Peyer's patch (tissue), 4 donors: ENCODE results near the gene KCNQ1. TPM values are rescaled to one million over a fixed set of nuclear protein-coding genes. Genes with fewer than 3 reads are reported as not detected.

Experiments used
- DNase-seq, 3 donors: peaks; one replicate each; pipeline ENCODE4 v3.0.0-alpha.2; 2017 to 2019
- H3K27ac ChIP-seq, 4 donors: fragments of 200-600 bp; sonication (generic); one replicate each; pipeline ENCODE4 v1.5.1; 2016 to 2019
- H3K27me3 ChIP-seq, 2 donors: fragments of 200-600 bp; sonication (generic); one replicate each; pipeline ENCODE4 v1.5.1; 2019
- H3K36me3 ChIP-seq, 3 donors: fragments of 200-600 bp; sonication (generic); one replicate each; pipeline ENCODE4 v1.5.1; 2016 to 2019
- H3K4me1 ChIP-seq, 4 donors: fragments of 200-600 bp; sonication (generic); one replicate each; pipeline ENCODE4 v1.5.1; 2016 to 2019
- H3K4me3 ChIP-seq, 4 donors: fragments of 200-600 bp; sonication (generic); 1 replicate in 3 of 4; 2 replicates in 1 of 4; pipeline ENCODE4 v1.5.1; 2016 to 2019; ENCODE audit warnings: mild to moderate bottlenecking in 1 of 4
- H3K9me3 ChIP-seq, 4 donors: fragments of 200-600 bp; sonication (generic); one replicate each; pipeline ENCODE4 v1.5.1; 2016 to 2019; ENCODE audit warnings: mild to moderate bottlenecking in 1 of 4
- CTCF ChIP-seq, 6 experiments: fragments of 450-650 bp in 4 of 6; fragments of 200-600 bp in 2 of 6; sonication (generic) in 1 of 6; IDR thresholded peaks; one replicate each; pipeline ENCODE4 v1.5.1; 2017 to 2019; ENCODE audit warnings: antibody characterized with exemption in 6 of 6, mild to moderate bottlenecking in 3 of 6, moderate library complexity in 1 of 6
- POLR2A ChIP-seq, 2 donors: fragments of 450-650 bp; IDR thresholded peaks; one replicate each; pipeline ENCODE4 v1.5.1; 2017; ENCODE audit warnings: antibody characterized with exemption in 2 of 2, mild to moderate bottlenecking in 2 of 2, moderate library complexity in 2 of 2
- total RNA-seq, 4 donors: library from RNA; depleted of rRNA; stranded (reverse); fragments of >200 nt; gene quantifications; one replicate each; pipeline ENCODE4 v1.1.0, GENCODE V29; 2016

Gene KCNQ1
- total RNA-seq, 4 donors from 2014 or later: 50.6 to 66.4 (median 54.2) TPM

DNA sequence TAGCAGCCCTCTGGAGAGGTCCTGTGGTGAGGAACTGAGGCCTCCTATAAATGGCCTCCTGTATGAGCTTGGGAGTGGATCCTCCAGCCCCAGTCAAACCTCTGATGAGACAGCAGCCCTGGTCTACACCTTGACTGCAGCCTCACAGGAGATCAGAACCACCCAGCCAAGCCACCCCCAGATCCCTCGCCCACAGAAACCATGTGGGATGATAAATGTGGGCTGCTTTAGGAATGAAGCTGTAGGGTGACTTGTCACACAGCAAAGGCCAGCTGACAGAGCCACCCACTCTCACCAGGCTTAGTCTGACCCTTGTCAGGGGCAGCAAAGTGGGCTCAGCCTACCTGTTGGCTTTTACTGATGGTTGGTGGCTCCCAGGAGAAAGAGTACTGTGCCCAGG is 261.5 kb downstream of the KCNQ1 start:
- no peak overlapping the region for H3K27ac ChIP-seq
- H3K36me3 ChIP-seq: no peaks in the 10 kb centered on the region
- no peak overlapping the region for H3K4me3 ChIP-seq
- TF ChIP-seq POLR2A (IDR thresholded peaks at IDR 0.05) (no peak), CTCF (IDR thresholded peaks at IDR 0.05) (no peak)
- H3K27me3 ChIP-seq: no peaks in the 10 kb centered on the region
- DNase-seq: no peak
- peaks cover 0 to 7% (median 0%) of the 10 kb centered on the region in 4 donors for H3K4me1 ChIP-seq
- no peaks in the 10 kb centered on the region for H3K9me3 ChIP-seq

- Histone ChIP-seq H3K4me1 (peaks cover 0 to 7% (median 0%) of the 10 kb centered on the region in 4 donors), H3K9me3 (no peaks in the 10 kb centered on the region), H3K27me3 (no peaks in the 10 kb centered on the region), H3K4me3 (no peak overlapping the region), H3K36me3 (no peaks in the 10 kb centered on the region), H3K27ac (peak overlapping the region in 1 of 4 donors; percentile 69)
- no peak for DNase-seq
- TF ChIP-seq POLR2A (IDR thresholded peaks at IDR 0.05) (no peak), CTCF (IDR thresholded peaks at IDR 0.05) (no peak)
Measured at GRCh38 chr11:2707736-2708135, 262.9 kb downstream of the KCNQ1 start.

DNA sequence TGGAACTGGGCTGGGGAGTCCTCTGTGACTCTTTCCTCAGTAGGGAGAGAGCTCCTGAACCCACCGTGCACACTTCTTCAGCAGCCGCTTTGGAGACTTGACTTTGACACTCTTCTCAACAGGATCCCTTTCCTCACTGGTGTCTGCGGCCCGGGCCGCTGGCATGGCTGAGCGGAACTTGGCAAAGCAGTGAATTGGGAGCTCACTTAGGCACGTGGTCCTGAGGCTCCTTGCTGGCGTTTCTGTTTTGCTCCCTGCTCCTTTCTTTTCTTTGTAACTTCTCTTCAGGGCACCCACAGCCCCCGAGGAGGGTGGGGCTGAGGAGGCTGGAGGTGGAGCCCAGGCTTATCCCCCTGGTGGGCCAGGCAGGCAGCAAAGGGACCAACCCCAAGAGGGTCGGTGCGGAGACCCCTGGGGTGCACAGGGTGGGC is 263.4 kb downstream of the KCNQ1 start:
- no peaks in the 10 kb centered on the region for H3K36me3 ChIP-seq
- TF ChIP-seq CTCF (IDR thresholded peaks at IDR 0.05) (no peak), POLR2A (IDR thresholded peaks at IDR 0.05) (no peak)
- no peak overlapping the region for H3K4me3 ChIP-seq
- peak overlapping the region in 1 of 4 donors; percentile 69 for H3K27ac ChIP-seq
- no peaks in the 10 kb centered on the region for H3K27me3 ChIP-seq
- H3K9me3 ChIP-seq: no peaks in the 10 kb centered on the region
- DNase-seq: no peak
- peaks cover 0 to 7% (median 0%) of the 10 kb centered on the region in 4 donors for H3K4me1 ChIP-seq

DNA sequence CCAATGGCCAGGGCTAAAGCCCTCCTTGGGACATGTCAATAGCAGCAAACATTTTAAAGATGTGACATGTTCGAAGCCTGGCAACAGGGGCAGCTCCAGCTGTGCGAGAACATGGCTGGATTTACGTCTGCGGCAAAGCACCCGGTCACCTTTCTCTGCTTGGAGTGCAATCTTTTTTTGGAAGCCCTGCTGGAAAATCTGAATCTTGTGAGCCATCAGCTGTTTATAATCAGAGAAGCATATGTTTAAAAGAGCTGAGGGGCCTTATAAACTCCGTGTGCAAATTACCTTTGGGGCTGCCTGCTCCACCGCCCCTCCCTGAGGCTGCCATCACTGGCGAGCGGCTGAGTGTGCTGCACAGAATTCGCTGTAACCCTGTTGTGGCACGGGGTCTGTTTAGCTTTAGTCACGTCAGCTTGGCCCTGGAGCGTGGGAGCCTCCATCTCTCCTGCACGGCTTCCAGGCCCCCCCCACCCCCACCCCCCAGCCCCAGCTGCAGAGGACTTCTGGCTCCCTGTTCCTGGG is 264.0 kb downstream of the KCNQ1 start:
- Histone ChIP-seq H3K27me3 (no peaks in the 10 kb centered on the region), H3K27ac (peak overlapping the region in 1 of 4 donors; percentile 69), H3K36me3 (no peaks in the 10 kb centered on the region), H3K9me3 (no peaks in the 10 kb centered on the region), H3K4me3 (peak overlapping the region in 1 of 4 donors; percentile 5), H3K4me1 (peaks cover 0 to 7% (median 0%) of the 10 kb centered on the region in 4 donors)
- TF ChIP-seq CTCF (IDR thresholded peaks at IDR 0.05) (no peak), POLR2A (IDR thresholded peaks at IDR 0.05) (no peak)
- DNase-seq: no peak

DNA sequence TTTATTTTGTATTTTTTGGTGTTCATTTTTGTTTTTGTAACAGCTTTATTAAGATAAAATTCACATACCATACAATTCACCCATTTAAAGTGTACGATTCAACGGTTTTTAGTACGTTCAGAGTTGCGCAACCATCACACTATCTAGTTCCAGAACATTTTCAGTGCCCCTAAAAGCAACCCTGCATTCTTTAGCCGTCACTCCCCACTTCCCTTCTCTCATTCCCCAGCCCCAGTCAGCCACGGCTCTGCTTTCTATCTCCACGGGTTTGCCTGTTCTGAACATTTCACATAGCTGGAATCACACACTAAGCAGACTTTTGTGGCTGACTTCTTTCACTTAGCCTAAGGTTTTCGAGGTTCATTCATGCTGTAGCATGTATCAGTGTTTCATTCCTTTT is 264.6 kb downstream of the KCNQ1 start:
- no peak for DNase-seq
- Histone ChIP-seq H3K4me3 (no peak overlapping the region), H3K27me3 (no peaks in the 10 kb centered on the region), H3K4me1 (peaks cover 0 to 7% (median 0%) of the 10 kb centered on the region in 4 donors), H3K36me3 (no peaks in the 10 kb centered on the region), H3K9me3 (no peaks in the 10 kb centered on the region), H3K27ac (peak overlapping the region in 1 of 4 donors; percentile 69)
- TF ChIP-seq CTCF (IDR thresholded peaks at IDR 0.05): no peak
- TF ChIP-seq POLR2A (IDR thresholded peaks at IDR 0.05): no peak

GRCh38 chr11:2711161-2711560 is 266.4 kb downstream of the KCNQ1 start:
- no peak overlapping the region for H3K4me3 ChIP-seq
- TF ChIP-seq CTCF (IDR thresholded peaks at IDR 0.05) (no peak), POLR2A (IDR thresholded peaks at IDR 0.05) (no peak)
- no peaks in the 10 kb centered on the region for H3K27me3 ChIP-seq
- H3K36me3 ChIP-seq: no peaks in the 10 kb centered on the region
- no peak for DNase-seq
- no peaks in the 10 kb centered on the region for H3K9me3 ChIP-seq
- H3K27ac ChIP-seq: no peak overlapping the region
- peaks cover 0 to 7% (median 0%) of the 10 kb centered on the region in 4 donors for H3K4me1 ChIP-seq
